GM15510 (cell line): Measurements from ENCODE around the gene NT5E.

Experiments used
- POLR2A ChIP-seq: IDR thresholded peaks from 3 replicates; pipeline ENCODE4 v1.6.1; 2011; ENCODE audit warnings: borderline replicate concordance; ENCODE audit not compliant: insufficient read length; ENCODE audit errors: extremely low read depth

NT5E gene

DNA sequence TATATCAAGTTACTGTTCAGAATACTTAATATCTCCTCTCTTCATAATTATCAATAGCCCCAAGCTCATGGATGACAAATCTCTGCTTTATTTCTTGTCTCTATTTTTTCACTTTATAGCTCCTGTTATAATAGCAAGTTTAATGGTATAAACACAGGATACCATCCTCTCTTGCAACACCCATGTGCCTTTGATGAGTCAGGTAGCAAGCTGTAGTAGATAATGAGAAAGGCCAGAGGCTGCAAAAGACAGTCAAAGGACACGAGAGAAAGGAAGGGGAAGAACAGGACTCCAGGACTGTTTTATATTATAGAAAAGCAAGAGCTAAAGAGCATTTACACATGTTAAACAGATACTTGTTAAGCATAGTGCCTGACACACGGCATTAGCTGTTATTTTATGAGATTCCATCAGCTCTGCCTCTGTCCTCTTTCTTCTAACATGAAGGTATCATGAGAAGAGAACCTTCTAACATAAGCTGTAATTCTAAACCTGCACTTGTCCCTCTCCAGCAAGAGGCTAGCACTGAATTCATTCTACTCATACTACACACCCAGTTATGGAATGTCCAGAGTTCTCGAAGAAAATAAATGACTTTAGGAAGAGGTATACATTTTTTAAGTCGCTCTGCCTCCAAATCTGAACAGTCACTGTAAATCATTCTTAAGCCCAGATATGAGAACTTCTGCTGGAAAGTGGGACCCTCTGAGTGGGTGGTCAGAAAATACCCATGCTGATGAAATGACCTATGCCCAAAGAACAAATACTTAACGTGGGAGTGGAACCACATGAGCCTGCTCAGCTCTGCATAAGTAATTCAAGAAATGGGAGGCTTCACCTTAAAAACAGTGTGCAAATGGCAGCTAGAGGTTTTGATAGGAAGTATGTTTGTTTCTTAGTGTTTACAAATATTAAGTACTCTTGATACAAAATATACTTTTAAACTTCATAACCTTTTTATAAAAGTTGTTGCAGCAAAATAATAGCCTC is 45.0 kb downstream of the NT5E start:
- TF ChIP-seq POLR2A: no peak

DNA sequence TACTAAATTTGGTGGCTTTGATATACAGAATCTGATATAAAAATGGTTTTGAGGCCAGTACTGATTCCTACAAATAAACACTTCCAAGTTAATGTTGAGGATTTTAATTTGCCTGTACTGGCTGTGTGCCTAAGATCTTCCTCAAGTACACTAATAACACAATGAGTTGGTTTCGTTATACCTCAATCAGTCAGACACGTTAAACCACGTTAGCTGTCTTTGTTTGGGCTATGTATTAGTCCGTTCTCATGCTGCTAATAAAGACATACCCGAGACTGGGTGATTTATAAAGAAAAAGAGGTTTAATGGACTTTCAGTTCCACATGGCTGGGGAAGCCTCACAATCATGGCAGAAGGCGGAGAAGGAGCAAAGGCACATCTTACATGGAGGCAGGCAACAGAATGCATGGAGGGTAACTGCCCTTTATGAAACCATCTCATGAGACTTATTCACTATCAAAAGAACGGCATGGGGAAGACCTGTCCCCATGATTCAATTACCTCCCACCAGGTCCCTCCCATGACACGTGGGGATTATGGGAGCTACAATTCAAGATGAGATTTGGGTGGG is 46.2 kb downstream of the NT5E start:
- no peak for TF ChIP-seq POLR2A

DNA sequence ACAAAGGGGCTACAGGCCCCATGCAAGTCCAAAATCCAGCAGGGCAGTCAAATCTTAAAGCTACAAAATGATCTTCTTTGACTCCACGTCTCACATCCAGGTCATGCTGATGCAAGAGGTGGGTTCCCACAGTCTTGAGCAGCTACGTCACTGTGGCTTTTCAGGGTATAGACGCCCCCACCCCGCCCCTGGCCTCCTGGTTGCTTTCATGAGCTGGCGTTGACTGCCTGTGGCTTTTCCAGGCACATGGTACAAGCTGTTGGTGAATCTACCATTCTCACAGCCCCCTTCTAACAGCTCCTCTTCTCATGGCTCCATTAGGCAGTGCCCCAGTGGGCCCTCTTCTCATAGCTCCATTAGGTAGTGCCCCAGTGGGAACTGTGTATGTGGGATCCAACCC is 47.0 kb downstream of the NT5E start:
- no peak for TF ChIP-seq POLR2A

DNA sequence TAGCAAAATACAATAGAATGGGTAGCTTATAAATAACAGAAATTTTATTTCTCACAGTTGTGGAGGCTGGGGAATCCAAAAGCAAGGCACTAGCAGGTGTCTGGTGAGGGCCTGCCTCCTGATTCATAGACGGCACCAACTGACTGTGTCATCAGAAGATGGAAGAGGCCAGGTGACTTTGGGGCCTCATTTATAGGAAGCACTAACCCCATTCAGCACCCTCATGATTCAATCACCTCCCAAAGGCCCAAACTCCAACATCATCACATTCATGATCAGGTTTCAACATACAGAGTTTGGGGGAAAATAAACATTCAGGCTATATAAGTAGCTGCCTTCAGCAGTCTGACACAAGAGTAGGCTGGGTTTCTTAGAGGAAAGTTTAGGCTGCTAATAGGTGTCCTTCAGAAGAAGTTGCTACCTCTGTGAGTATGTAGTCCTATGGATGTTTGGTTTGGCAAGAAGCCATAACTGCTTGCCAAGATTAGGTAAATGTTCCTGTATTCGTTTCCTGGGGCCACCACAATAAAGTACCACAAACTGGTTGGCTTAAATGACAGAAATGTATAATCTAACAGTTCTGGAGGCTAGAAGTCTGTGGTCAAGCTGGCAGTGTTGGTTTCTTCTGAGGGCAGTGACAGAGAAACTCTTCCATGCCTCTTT is 48.8 kb downstream of the NT5E start:
- no peak for TF ChIP-seq POLR2A

DNA sequence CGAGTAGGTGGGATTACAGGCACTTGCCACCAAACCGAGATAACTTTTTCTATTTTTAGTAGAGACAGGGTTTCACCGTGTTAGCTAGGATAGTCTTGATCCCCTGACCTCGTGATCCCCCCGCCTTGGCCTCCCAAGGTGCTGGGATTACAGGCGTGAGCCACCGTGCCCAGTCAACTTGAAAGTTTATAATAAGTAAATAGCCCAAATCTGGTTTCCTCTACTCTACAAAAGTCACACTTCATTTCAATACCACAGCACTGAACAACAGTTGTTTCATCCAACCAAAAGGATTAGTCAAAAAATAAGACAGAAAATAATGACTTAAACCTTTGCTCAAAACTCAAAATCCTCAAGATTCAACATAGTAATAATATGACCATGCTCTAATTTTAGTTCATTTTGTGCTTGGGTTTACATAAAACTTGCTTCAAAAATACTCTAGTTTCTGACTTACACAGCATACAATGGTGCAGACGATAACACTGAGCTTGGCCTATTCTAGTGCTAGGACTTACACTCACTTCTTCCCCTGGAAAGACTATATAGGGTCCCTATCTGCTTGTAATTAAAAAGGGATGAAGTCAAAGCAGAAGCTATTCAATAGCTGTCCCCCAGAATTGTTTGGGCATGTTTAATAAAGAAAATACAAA is 56.7 kb downstream of the NT5E start:
- TF ChIP-seq POLR2A: no peak

DNA sequence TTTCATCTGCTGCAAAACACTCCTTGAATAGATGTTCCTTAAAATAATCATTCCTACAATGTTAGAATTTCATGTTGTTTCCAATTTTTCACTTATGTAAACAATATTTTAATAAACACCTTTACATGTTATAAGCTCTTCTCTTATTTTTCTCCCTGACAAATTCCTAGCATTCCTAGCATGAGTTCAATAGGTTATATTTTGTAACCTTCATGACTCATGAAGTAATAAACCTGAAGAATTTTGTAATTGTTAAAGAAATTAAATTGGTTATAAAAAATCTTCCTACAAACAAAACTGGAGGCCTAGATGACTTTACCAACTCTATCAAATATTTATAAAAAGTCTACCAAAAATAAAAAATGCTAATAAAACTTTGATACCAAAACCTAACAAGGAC is 66.3 kb downstream of the NT5E start:
- no peak for TF ChIP-seq POLR2A

DNA sequence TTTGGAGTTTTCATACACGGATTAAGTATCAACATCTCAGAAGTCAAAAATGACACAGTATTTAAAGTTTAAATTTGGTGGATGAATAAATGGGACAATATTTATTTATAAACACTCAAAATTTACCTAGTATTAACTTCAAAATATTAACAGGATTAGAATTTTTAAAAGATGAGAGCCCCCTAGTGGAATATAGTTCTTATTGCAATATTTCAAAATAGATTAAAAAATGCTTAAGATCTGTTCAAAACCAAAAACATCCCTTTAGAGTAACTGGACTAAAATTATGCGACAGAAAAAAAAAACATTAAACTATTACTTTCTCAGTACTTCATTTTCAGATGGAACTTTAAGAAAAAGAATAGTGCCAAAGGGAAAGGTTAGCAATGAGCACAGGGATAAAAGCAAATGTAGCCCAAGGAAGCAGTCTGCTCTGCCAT is 87.2 kb downstream of the NT5E start:
- TF ChIP-seq POLR2A: no peak

DNA sequence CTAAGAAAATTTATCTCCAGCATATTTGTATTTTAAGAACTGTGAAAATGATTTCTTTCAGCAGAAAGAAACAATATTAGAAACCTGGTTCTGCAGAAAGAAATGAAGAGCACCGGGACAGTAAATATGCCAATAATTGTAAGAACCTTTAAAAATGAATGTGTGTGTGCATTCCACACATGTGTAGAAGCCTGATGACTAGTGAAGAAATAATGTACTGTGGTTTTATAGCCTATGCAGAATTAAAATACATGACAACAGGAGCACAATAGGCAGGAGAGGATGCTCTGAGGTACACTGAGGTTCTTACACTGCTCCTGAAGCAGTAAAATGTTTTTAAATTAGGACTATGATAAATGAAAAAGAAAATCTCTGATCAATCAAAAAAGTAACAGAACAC is 94.9 kb downstream of the NT5E start:
- no peak for TF ChIP-seq POLR2A
